Right lung (tissue), 10 donors: Measurements from ENCODE around the gene NR1I3. TPM values are rescaled to one million over a fixed set of nuclear protein-coding genes. Genes with fewer than 3 reads are reported as not detected.
"Not testable (repeated sequence)": the region's sequence is repeated elsewhere in the genome, so short reads cannot be mapped to it uniquely, and the experiment has no call there.

Experiments used
- DNase-seq, 2 donors: peaks; one replicate each; pipeline ENCODE4 v3.0.0-alpha.2; 2013
- long read RNA-seq, 8 donors: transcript quantifications; one replicate each; lab custom pipeline, GENCODE V29; 2026
- polyA plus RNA-seq, 5 donors: library from polyadenylated mRNA; unstranded; fragments of 120-200 nt; gene quantifications; one replicate each; pipeline versions ENCODE4 v1.2.1 to v1.2.3, GENCODE V29; 2013; ENCODE audit warnings: inconsistent platforms in 1 of 5, low replicate concordance in 1 of 5; ENCODE audit not compliant: insufficient read length in 5 of 5, insufficient read depth in 1 of 5

Gene NR1I3, protein sequence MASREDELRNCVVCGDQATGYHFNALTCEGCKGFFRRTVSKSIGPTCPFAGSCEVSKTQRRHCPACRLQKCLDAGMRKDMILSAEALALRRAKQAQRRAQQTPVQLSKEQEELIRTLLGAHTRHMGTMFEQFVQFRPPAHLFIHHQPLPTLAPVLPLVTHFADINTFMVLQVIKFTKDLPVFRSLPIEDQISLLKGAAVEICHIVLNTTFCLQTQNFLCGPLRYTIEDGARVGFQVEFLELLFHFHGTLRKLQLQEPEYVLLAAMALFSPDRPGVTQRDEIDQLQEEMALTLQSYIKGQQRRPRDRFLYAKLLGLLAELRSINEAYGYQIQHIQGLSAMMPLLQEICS
- under 1 TPM; 0.51 to 0.99 (median 0.88) TPM for polyA plus RNA-seq
- long read RNA-seq, donor 1 = 0 reads
- long read RNA-seq, donor 2 = 0 reads
- long read RNA-seq, donor 3 = 0 reads
- long read RNA-seq, donor 4 = 0 reads
- long read RNA-seq, donor 5 = 0 reads
- long read RNA-seq, donor 6 = 0 reads
- long read RNA-seq, donor 7 = 0 reads
- long read RNA-seq, donor 8, partial matches to known transcripts = 41 of 41 reads
- long read RNA-seq, donor 8, other reads (novel, unspliced or antisense) = 0 of 41 reads

DNA sequence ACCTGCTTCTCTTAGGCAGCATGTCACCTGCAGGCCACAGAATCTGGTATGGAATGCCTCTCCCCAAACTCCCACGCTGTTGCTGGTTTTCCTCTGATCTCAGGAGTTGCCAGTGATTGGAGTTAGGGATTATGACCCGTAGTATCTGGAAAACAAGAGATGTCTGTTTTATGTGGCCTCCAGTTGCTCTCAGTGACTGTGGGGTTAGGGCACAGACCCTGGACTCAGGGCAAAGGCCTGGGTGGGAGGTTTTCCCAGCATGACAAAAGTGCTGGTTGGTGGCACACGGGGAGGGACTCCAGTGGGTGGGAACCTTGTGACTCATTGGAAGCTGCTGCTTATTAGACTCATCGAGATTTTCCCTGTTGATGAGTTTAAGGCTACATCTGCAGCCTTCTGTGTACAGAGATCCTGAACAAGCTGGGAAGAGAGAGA lies at the start of gene NR1I3:
NR1I3 (minus strand) TSS at position 165 of the 435 bp plus-strand sequence. CDS start 1,638 bp downstream, outside the sequence.
- no peak for DNase-seq

DNA sequence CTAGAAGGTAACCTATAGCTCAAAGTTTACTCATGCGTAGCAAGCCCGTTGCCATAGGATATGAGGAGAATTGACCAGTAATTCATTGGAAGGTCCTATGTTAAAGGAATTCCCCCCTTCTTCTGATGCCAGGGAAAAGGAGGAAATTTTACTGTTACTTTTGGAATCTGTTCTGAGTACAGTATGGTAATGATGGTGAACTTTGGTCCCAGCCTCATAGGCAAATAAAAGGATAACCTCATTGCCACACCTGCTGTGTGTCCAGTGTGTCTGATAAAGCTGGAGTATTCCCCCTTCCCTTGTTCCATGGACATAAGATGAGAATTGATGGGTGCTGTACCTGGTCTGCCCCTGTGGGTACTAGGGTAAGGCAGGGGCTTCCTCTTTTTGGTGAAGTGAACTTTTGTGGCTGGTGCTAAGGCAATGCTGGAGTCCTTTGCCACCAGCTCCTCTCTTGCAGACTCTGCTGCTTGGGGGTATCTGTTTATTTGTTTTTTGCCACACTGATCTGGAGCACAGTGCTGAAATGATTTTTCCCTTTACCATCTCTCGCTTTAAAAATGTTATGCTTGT lies 49.6 kb upstream of the NR1I3 start:
- no peak for DNase-seq

DNA sequence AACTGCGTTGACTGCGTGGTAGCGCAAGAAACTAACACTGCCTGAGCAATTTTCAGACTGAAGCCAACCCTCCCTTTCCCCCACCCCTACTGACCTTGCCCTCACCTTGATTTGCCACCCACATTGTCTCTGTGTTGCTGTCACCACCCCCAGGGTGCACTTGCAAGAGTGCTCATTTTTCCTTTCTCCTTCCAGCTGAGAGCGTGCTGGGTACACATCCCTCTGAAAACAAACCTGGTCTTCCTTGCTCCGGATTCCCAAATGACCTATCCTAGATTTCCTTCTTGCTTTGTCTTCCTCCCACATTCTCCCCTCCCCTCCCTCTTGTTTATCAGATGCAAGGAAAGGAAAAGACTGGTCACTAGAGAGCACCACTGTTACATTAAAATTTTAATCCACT lies 47.5 kb upstream of the NR1I3 start:
- DNase-seq = no peak

DNA sequence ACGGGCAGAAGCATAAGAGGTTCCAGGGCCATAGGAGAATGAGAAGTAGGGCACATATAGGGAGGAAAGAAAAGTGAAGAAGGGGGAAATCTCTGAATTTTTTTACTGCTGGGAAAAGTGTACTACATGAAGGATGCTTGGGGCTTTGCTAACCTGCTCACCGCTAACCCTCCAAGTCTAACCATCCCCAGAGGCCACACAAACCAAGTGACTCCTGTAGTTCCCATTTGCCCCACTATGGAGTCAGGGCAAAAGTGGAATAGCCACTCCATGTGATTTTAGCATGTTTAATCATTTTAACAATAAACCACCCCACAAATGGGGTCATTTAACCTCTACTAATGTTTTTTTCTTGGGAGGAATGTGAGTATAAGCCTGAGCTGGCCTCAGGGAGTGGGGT lies 47.1 kb upstream of the NR1I3 start:
- DNase-seq = no peak

DNA sequence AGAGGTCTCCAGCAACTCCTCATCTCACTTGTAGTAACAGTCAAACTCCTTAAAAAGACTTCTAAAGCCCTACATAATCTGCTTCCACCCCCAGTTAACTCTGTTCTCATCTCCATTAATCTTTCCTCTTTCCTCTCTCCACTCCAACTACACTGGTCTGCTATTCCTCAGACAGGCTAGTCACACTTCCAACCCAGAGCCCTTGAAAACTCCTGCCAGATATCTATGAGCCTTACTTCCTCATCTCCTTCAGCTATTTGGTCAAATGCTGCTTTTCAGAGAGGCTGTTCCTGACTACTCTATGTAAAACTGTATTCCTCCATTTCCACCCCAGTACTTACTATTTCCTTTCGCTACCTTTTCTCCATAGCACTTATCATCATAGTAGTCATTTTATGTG lies 45.0 kb upstream of the NR1I3 start:
- no peak for DNase-seq

DNA sequence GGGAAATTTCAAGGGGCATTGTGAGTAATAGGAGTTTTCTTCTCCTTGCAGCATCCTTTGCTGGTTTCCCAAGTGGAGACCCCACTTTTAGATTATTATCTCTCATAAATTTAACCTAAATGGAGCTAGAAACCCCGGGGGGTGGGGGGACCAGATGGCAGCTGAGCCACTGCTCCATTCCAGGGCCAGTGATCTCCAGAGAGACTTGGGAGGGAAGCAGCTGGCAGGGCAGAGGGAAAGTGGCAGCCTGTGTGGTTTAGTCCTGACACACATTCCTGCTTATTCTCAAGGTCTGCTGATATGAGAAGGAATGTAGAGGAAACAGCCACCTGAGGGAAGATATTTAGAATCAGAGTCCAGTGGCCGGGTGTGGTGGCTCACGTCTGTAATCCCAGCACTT lies 36.9 kb upstream of the NR1I3 start:
- no peak for DNase-seq

DNA sequence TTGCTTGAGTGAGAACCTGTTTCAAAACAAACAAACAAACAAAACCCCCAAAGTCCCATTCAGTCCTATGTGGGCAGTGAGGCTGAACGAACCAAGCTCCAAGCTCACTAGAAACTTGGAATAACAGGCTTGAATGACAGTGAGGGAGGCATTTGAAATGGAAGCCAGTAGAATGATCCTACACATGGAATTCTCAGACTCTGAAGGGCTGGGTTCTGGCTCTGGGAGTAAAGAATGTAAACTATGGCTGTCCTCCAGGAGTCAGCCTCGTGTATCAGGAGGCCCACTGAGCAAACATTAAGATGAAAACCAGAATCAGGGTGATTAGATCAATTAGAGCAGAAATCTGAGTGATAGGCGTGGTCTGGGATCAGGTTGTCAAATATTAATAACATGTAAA lies 35.4 kb upstream of the NR1I3 start:
- no peak for DNase-seq

DNA sequence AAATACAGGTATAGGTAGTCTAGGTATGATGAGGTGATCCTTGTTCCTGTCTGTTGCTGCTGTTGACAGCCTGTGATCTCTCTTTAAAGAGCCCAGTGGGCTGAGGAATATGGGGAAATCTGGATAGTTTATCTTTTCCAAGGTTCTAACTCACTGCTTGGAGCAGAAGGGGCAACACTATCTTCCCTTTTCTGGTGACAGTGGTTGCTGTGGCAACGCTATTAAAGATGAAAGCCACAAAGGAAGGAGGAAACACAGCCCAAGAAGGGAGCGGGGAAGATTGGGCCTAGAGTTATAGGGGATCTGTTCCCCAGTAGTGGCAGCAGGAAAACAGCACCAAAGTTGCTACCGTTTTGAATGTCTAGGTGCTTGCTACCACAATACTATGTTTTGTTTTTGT lies 29.3 kb upstream of the NR1I3 start:
- no peak for DNase-seq

DNA sequence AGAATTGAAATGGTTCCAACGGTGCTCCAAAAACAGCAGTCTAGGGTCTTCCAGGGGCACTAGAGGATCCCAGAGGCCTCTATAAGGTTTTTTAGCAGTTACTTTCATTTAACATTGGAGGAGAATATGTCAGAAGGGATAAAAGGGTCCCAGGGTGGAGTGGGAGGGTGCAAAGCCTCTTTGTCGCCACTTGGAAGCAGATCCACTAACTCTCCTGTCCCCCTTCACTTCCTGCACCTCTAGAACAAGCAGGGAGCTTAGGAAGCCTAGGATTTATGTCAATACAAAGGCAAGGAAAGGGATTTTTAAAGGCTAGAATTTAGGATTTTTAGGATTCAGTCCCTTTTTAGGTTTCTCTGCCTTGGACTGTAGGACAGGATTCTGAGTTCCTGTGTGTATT lies 28.8 kb upstream of the NR1I3 start:
- DNase-seq = no peak

DNA sequence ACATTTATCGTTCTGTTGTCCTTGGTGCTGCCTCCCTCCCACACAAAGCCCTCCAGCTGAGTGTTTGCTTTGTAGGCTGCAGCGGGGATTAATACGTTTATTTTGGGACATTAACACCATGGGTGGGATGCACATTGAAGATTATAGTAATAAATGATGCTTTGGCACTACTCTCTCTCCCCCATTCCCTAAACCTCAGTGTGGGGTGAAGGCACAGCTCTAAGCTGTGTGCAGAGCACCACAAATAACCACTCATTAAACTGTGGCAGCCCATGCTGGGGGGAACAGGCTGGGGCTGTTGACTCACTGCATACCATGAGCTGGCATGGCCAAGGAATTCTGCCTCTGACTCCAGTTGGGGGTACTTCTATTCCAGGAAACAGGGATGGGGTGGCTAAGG lies 28.2 kb upstream of the NR1I3 start:
- DNase-seq = no peak

DNA sequence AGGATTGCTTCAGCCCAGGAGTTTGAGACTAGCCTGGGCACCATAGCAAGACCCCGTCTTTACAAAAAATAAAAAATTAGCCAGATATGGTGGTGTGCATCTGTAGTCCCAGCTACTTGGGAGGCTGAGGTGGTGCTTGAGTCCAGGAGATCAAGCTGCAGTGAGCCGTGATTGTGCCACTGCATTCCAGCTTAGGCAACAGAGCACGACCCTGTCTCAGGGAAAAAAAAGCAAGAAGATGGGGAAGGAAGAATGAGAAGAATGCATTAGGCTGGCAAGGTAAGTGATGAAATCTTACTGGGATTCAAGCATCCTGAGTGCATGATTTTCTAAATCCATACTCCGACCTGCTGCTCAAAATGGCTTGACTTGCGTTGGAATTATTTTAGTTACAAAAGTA lies 27.3 kb upstream of the NR1I3 start:
- DNase-seq = no peak

DNA sequence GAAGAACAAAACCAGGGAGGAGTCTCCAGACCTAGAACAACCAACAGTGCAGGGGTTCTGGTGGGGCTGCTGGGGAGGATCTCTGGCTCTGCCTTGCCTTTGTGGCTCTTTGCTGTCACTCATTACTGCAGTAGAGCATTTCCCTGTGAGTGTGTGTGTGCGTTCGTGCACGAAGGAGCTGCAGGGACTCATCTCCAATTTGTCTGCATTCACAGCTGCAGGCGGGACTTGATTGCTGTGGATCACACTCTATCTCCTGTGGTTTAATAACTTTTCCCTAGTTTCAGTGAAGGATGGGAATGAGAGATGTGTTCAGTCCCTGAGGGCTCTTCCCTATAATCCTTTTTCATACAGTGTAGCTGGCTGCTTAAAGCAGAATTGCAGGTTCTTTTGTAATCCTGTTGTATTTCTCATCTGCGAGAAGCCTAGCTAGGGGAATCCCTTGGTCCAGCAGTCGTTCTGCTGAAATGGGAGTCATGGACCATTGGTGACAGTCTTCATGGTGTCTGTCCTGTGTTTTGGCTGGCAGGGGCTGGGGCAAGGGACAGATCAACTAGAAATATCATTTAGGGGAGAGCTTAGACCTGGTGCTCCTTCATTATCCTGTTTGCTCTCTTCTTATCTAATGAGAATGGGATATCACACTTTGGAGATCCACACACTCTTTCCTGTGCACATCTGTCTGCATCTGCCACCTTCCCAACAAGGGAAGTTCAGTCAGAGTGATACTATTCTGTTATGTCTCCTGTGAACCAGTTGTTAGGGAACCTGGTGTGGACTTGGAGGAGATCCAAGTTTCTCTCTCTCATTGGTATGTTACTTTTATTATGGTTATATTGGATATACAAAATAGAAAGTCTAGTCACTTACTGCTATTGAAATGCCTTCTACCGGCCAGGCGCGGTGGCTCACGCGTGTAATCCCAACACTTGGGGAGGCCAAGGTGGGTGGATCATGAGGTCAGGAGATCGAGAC lies 23.5 kb upstream of the NR1I3 start:
- DNase-seq = no peak

DNA sequence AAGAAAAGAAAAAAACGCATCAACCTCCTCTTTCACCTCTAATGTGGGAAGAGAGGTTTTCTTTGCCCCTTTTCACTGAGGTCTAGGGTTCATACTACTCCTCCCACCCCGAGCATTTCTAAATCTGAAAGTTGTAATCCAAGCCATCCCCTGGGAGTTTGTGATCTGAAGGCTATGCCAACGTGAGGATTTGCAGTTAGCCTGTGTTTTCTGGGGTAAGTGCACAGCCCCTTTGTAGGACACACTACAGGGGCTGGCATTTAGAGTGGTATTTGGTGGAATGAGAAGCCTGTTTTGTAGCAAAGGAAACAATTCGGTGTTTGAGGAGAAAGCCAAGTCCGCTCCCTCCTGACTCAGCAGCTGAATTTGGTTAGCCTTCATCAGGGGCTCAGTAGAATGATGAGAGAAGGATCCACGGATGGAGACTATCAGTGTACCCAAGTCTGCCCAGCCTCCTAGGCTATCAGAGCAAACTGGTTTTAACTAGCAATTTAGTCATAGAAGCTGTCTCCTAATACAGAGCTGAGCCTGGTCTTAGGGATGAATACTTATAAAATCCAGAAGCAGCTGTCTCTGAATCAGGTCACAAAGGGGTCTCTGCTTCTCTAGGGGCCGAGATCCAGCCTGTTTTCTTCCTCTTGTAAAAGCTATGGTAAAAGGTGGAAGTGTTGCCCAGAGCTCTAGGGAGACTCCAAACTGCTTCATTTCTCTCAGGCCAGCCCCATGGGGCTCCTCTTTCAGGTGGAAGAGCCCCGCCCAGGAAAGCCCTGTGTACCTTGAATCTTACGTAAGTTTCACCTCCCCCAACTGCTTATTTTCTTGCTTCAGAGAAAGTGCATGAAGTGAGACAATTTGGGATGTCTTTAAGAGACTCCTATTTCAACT lies 22.6 kb upstream of the NR1I3 start:
- no peak for DNase-seq

DNA sequence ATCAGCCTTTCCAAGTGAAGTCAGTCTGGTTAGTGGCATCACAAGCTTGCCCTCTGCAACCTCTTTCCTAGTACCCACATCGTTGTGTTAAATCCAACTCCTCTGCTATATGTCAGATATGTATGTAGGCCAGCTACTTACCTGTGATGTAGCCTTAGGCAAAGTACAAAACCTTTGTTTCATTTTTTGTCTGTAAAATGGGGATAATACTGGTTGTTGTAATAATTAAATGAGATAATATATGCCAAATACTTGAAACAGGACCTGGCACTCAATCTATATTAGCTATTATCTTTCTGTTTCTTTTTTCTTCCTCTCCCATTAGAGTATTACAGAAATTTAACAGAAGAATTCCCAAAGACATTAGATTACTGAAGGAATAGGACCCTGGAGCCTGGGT lies 21.8 kb upstream of the NR1I3 start:
- no peak for DNase-seq

DNA sequence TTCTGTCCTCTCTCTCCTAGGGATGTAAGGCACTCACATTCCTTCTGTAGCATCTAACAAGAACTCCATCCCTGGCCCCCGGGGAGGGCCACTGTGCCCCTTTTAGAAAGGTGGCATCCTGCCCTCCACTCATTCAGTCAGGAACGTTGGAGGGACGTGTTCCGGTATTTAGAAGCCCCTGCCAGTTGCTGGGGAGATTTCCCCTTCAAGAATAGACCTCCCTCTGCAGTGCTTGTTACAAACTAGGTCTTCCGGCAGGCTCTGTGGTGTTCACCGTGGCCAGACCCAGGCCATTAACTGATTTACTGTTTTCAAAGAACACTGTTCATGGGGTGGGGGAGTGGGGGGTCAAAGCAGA lies 21.3 kb upstream of the NR1I3 start:
- DNase-seq = no peak

DNA sequence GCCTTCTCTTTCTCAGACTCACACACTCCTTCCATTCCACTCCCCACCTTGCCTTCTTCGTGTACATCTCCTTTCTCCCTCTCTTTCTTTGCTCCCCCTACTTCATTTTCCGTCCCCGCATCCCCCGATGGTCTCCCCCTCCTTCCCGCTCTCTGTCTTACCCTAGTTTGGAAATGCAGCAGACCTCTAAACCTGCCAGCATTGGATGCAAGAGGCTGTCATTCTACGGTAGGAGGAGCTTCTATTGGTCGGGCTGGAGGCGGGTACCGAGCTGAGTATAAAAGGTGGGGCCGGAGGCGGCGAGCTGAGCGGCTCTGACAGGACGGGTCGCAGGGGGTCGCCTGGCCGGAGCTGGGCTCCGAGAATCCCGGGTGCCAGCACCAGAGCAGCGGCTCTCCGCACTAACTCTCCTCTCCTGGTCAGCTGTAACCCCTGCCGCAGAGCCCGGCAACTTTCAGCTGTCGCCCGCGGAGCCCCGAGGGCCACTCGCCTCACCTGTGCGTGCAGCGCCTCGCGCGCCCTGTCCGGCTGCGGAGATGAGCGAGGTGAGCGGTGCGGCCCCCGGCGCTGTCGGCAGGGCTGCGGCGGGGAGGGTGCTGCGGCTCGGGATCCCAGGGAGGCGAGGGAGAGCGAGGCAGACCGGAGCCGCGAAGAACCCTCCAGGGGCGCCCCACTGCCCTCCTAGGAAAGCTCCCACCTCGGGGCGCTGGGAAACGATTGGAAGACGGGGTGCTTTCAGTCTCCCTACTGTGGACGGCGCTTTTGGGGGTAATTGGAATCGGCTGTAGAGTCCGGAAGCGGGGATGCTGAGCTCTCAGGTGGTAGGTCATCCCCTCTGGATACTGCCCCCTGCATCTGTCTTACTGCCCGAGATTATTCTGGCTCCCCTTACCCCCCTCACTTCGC lies 20.7 kb upstream of the NR1I3 start, which contains the start of gene PCP4L1:
PCP4L1 (plus strand) TSS at position 307 of the 906 bp plus-strand sequence; CDS start at position 537, 230 bp downstream.
- peak; percentile 29 to 31 for DNase-seq

DNA sequence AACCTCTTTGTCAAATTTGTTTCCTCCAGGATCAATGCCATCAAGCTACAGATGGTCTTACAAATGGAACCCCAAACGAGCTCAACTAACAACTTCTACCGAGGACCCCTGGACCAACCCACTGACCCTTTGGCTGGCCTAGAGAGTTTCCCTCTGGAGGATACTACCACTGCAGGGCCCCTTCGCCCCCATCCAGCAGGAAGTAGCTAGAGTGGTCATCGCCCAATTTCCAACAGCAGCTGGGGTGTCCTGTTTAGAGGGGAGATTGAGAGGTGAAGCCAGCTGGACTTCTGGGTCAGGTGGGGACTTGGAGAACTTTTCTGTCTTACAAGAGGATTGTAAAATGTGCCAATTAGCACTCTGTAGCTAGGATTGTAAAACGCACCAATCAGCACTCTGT lies 19.1 kb upstream of the NR1I3 start:
- not testable (repeated sequence) for DNase-seq

DNA sequence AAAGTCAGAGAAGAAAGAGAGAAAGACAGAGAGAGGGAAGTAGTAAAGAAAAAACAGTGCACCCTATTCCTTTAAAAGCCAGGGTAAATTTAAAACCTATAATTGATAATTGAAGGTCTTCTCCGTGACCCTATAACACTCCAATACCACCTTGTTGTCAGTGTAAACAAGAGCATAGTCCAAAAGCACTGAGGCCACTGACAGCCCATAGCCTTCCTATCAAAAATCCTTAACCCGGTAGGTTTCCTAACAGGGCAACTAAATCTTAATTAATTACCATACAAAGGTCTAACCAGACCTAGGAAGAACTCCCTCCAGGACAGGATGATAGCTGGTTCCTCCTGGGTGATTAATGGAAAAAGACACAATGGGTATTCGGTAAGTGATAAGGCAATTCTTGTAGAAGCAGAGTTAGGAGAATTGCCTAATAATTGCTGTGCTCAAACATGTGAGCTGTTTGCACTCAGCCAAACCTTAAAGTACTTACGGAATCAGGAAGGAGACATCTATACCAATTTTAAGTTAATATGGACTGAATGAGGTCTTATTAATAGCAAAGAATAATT lies 18.0 kb upstream of the NR1I3 start:
- not testable (repeated sequence) for DNase-seq

DNA sequence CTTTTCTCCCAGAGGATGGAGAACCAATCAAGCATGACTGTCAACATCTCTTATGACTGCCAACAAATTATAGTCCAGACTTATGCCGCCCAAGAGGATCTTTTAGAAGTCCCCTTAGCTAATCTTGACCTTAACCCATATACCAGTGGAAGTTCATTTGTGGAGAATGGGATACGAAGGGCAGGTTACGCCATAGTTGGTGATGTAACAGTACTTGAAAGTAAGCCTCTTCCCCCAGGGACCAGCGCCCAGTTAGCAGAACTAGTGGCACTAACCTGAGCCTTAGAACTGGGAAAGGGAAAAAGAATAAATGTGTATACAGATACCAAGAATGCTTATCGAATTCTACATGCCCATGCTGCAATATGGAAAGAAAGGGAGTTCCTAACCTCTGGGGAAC lies 17.3 kb upstream of the NR1I3 start:
- DNase-seq = not testable (repeated sequence)
